Measurements from ENCODE around the gene KRTAP4-4. TPM values are rescaled to one million over a fixed set of nuclear protein-coding genes. Genes with fewer than 3 reads are reported as not detected.

KRTAP4-4 gene
- total RNA-seq, 1 donor from 2014 or later, result not detected

Other genes starting within 250 kb of the KRTAP4-4 start
- gene KRT23, start 223.1 kb downstream of the KRTAP4-4 start, total RNA-seq, result 3.1 TPM
- gene KRT39, start 193.8 kb downstream of the KRTAP4-4 start, total RNA-seq, result not detected
- gene KRT40, start 176.4 kb downstream of the KRTAP4-4 start, total RNA-seq, result not detected
- gene KRTAP3-3, start 166.6 kb downstream of the KRTAP4-4 start, total RNA-seq, result not detected
- not detected for gene KRTAP3-2, start 160.8 kb downstream of the KRTAP4-4 start, total RNA-seq
- gene KRTAP3-1, start 151.6 kb downstream of the KRTAP4-4 start, total RNA-seq, result not detected
- not detected for gene KRTAP1-5, start 133.5 kb downstream of the KRTAP4-4 start, total RNA-seq
- not detected for gene KRTAP1-4, start 130.6 kb downstream of the KRTAP4-4 start, total RNA-seq
- not detected for gene KRTAP1-3, start 125.9 kb downstream of the KRTAP4-4 start, total RNA-seq
- not detected for gene KRTAP1-1, start 119.3 kb downstream of the KRTAP4-4 start, total RNA-seq
- gene KRTAP2-1, start 113.4 kb downstream of the KRTAP4-4 start, total RNA-seq, result not detected
- not detected for gene KRTAP2-2, start 105.5 kb downstream of the KRTAP4-4 start, total RNA-seq
- gene KRTAP2-3, start 100.6 kb downstream of the KRTAP4-4 start, total RNA-seq, result not detected
- not detected for gene KRTAP2-4, start 94.9 kb downstream of the KRTAP4-4 start, total RNA-seq
- gene KRTAP4-7, start 76.6 kb downstream of the KRTAP4-4 start, total RNA-seq, result not detected
- gene KRTAP4-8, start 62.6 kb downstream of the KRTAP4-4 start, total RNA-seq, result not detected
- not detected for gene KRTAP4-16, start 58.5 kb downstream of the KRTAP4-4 start, total RNA-seq
- gene KRTAP4-9, start 55.4 kb downstream of the KRTAP4-4 start, total RNA-seq, result not detected
- not detected for gene KRTAP4-11, start 42.4 kb downstream of the KRTAP4-4 start, total RNA-seq
- gene KRTAP4-12, start 36.6 kb downstream of the KRTAP4-4 start, total RNA-seq, result not detected
- not detected for gene KRTAP4-6, start 20.2 kb downstream of the KRTAP4-4 start, total RNA-seq
- not detected for gene KRTAP4-5, start 10.9 kb downstream of the KRTAP4-4 start, total RNA-seq
- gene KRTAP4-3, start 7.5 kb upstream of the KRTAP4-4 start, total RNA-seq, result not detected
- gene KRTAP4-2, start 17.5 kb upstream of the KRTAP4-4 start, total RNA-seq, result not detected
- not detected for gene KRTAP4-1, start 24.2 kb upstream of the KRTAP4-4 start, total RNA-seq
- not detected for gene KRTAP9-1, start 29.1 kb upstream of the KRTAP4-4 start, total RNA-seq
- not detected for gene KRTAP9-2, start 65.9 kb upstream of the KRTAP4-4 start, total RNA-seq
- gene KRTAP9-3, start 71.7 kb upstream of the KRTAP4-4 start, total RNA-seq, result not detected
- not detected for gene KRTAP9-8, start 77.3 kb upstream of the KRTAP4-4 start, total RNA-seq
- not detected for gene KRTAP9-4, start 88.9 kb upstream of the KRTAP4-4 start, total RNA-seq
- not detected for gene KRTAP9-9, start 94.6 kb upstream of the KRTAP4-4 start, total RNA-seq
- not detected for gene KRTAP9-6, start 104.6 kb upstream of the KRTAP4-4 start, total RNA-seq
- gene KRTAP9-7, start 115.0 kb upstream of the KRTAP4-4 start, total RNA-seq, result not detected
- gene KRTAP29-1, start 142.1 kb upstream of the KRTAP4-4 start, total RNA-seq, result not detected
- not detected for gene KRTAP16-1, start 148.6 kb upstream of the KRTAP4-4 start, total RNA-seq
- not detected for gene KRTAP17-1, start 155.0 kb upstream of the KRTAP4-4 start, total RNA-seq
- 0.92 TPM for gene KRT33A, start 190.1 kb upstream of the KRTAP4-4 start, total RNA-seq
- not detected for gene KRT33B, start 209.1 kb upstream of the KRTAP4-4 start, total RNA-seq
- 0.44 TPM for gene KRT34, start 221.6 kb upstream of the KRTAP4-4 start, total RNA-seq
- 4.4 TPM for gene KRT31, start 236.9 kb upstream of the KRTAP4-4 start, total RNA-seq